K562 (cell line): ENCODE measurements around the gene ULBP2. TPM values are rescaled to one million over a fixed set of nuclear protein-coding genes. Genes with fewer than 3 reads are reported as not detected.
A peak's percentile ranks its signal among the peaks of the same experiment; 100 is the strongest.

Source experiments
- EP300 ChIP-seq: IDR thresholded peaks from 2 replicates; pipeline ENCODE4 v1.6.1; 2012; ENCODE audit warnings: low read length, improper control_type of control experiment
- NFRKB ChIP-seq: fragments of 450-650 bp; IDR thresholded peaks from 2 replicates; pipeline ENCODE4 v1.6.1; 2016; ENCODE audit warnings: low read depth
- PRPF4 ChIP-seq: fragments of 200-400 bp; formaldehyde crosslinking; IDR thresholded peaks from one replicate; pipeline ENCODE4 v1.6.1; 2017; ENCODE audit warnings: low read length, low read depth, mild to moderate bottlenecking; ENCODE audit not compliant: insufficient read depth, poor library complexity, severe bottlenecking
- RBBP5 ChIP-seq: fragments of 200-600 bp; sonication (generic); IDR thresholded peaks from 2 replicates; pipeline ENCODE4 v1.6.1; 2012; ENCODE audit warnings: borderline replicate concordance, mild to moderate bottlenecking, low read length, control low read depth, inconsistent platforms; ENCODE audit not compliant: insufficient read depth, poor library complexity, severe bottlenecking
- SETDB1 ChIP-seq: IDR thresholded peaks from one replicate; pipeline ENCODE4 v1.6.1; 2012; ENCODE audit warnings: low read length, control low read depth, inconsistent platforms
- SLC30A9 ChIP-seq: fragments of 250-450 bp; sonication (Bioruptor Pico); IDR thresholded peaks from 2 replicates; pipeline ENCODE4 v1.8.0; 2022; ENCODE audit warnings: mild to moderate bottlenecking, moderate library complexity
- TRIM24 ChIP-seq, 2 experiments: fragments of 450-650 bp; IDR thresholded peaks; 2 replicates each; pipeline ENCODE4 v1.6.1; 2016
- ZNF311 ChIP-seq: fragments of 250-450 bp; sonication (Bioruptor Pico); IDR thresholded peaks from 2 replicates; pipeline ENCODE4 v1.4.0; 2020; ENCODE audit warnings: mild to moderate bottlenecking, moderate library complexity
- ZNF395 ChIP-seq: fragments of 200-800 bp; sonication (Bioruptor generic); IDR thresholded peaks from 2 replicates; pipeline ENCODE4 v1.6.1; 2017; ENCODE audit warnings: missing genetic modification characterization, missing compliant biosample characterization
- ZNF584 ChIP-seq: fragments of 200-800 bp; sonication (Bioruptor generic); IDR thresholded peaks from 2 replicates; pipeline ENCODE4 v1.6.1; 2016; ENCODE audit warnings: low read depth, mild to moderate bottlenecking, missing genetic modification characterization, missing compliant biosample characterization
- ZNF589 ChIP-seq: fragments of 200-800 bp; sonication (Bioruptor generic); IDR thresholded peaks from 2 replicates; pipeline ENCODE4 v1.6.1; 2016; ENCODE audit warnings: low read depth, missing genetic modification characterization, missing compliant biosample characterization
- ZNF785 ChIP-seq: fragments of 250-450 bp; sonication (Bioruptor Pico); IDR thresholded peaks from 2 replicates; pipeline ENCODE4 v1.4.0; 2020; ENCODE audit warnings: mild to moderate bottlenecking
- polyA plus RNA-seq, 8 experiments: library from polyadenylated mRNA; depleted of rRNA in 4 of 8; stranded (reverse) in 5 of 8; unstranded in 3 of 8; fragments of >200 nt; fragmentation: Nextera tagmentation in 2 of 8; fragmentation: Illumina TruSeq in 1 of 8; extraction: Ambion mirVana in 2 of 8; extraction: Trizol in 1 of 8; gene quantifications; 2 replicates each; pipeline versions ENCODE4 v1.2.1 to v1.2.3, GENCODE V29; 2011 to 2014; ENCODE audit warnings: inconsistent platforms in 1 of 8, missing spikeins in 1 of 8
- total RNA-seq, 7 experiments: library from RNA; depleted of rRNA in 6 of 7; stranded (reverse); fragments of >200 nt in 6 of 7; fragmentation: Illumina TruSeq in 2 of 7; extraction: Trizol in 2 of 7; gene quantifications; 2 replicates each; pipeline versions ENCODE4 v1.2.1 to v1.2.3, GENCODE V29; 2011 to 2021; ENCODE audit warnings: low replicate concordance in 1 of 7
- TF ChIP-seq, protein P1 (sequence below): sonication (generic); formaldehyde crosslinking; IDR thresholded peaks from 2 replicates; pipeline ENCODE4 v1.8.1; 2023; ENCODE audit warnings: mild to moderate bottlenecking, missing genetic modification reagents, moderate library complexity
- TF ChIP-seq, protein P2 (sequence below), 2 experiments: fragments of 200-800 bp in 1 of 2; sonication (Bioruptor generic) in 1 of 2; sonication (generic) in 1 of 2; formaldehyde crosslinking in 1 of 2; IDR thresholded peaks in 1 of 2; conservative IDR thresholded peaks in 1 of 2; 2 replicates each; pipeline versions ENCODE4 v1.5.0 to v1.6.1; 2016 to 2020; ENCODE audit warnings: missing compliant biosample characterization in 1 of 2, missing genetic modification characterization in 1 of 2, missing genetic modification reagents in 1 of 2
- TF ChIP-seq, protein P3 (sequence below): fragments of 450-650 bp; IDR thresholded peaks from 2 replicates; pipeline ENCODE4 v1.6.1; 2016; ENCODE audit warnings: borderline replicate concordance
- TF ChIP-seq, protein P4 (sequence below): fragments of 450-650 bp; formaldehyde crosslinking; IDR thresholded peaks from 2 replicates; pipeline ENCODE4 v1.4.0; 2020; ENCODE audit warnings: mild to moderate bottlenecking, mixed read lengths

Gene ULBP2
- total and polyA plus RNA-seq, 9 of the 15 experiments (the other 6 are each of a cell fraction or from before 2014, with no cell fraction given), result 0.50 to 5.3 (median 1.2) TPM

- TF ChIP-seq ZNF311 (CRISPR knock-in tag) (no peak), ZNF785 (no peak), PRPF4 (no peak), SETDB1 (no peak), TRIM24 (IDR thresholded peaks at IDR 0.05) (no peak), ZNF584 (no peak), NFRKB (no peak), EP300 (0 out of 2 replicates have a peak, but pooled peaks have one; percentile 20), ZNF395 (CRISPR knock-in tag) (no peak), SLC30A9 (CRISPR knock-in tag) (no peak), ZNF589 (CRISPR knock-in tag) (no peak), RBBP5 (no peak)
- TF ChIP-seq, protein P1, sequence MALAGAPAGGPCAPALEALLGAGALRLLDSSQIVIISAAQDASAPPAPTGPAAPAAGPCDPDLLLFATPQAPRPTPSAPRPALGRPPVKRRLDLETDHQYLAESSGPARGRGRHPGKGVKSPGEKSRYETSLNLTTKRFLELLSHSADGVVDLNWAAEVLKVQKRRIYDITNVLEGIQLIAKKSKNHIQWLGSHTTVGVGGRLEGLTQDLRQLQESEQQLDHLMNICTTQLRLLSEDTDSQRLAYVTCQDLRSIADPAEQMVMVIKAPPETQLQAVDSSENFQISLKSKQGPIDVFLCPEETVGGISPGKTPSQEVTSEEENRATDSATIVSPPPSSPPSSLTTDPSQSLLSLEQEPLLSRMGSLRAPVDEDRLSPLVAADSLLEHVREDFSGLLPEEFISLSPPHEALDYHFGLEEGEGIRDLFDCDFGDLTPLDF, result no peak
- TF ChIP-seq, protein P2, sequence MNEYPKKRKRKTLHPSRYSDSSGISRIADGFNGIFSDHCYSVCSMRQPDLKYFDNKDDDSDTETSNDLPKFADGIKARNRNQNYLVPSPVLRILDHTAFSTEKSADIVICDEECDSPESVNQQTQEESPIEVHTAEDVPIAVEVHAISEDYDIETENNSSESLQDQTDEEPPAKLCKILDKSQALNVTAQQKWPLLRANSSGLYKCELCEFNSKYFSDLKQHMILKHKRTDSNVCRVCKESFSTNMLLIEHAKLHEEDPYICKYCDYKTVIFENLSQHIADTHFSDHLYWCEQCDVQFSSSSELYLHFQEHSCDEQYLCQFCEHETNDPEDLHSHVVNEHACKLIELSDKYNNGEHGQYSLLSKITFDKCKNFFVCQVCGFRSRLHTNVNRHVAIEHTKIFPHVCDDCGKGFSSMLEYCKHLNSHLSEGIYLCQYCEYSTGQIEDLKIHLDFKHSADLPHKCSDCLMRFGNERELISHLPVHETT (CRISPR knock-in tag; conservative IDR thresholded peaks at IDR 0.05 in 1 of 2, IDR thresholded peaks at IDR 0.05 in 1 of 2), result no peak
- TF ChIP-seq, protein P3, sequence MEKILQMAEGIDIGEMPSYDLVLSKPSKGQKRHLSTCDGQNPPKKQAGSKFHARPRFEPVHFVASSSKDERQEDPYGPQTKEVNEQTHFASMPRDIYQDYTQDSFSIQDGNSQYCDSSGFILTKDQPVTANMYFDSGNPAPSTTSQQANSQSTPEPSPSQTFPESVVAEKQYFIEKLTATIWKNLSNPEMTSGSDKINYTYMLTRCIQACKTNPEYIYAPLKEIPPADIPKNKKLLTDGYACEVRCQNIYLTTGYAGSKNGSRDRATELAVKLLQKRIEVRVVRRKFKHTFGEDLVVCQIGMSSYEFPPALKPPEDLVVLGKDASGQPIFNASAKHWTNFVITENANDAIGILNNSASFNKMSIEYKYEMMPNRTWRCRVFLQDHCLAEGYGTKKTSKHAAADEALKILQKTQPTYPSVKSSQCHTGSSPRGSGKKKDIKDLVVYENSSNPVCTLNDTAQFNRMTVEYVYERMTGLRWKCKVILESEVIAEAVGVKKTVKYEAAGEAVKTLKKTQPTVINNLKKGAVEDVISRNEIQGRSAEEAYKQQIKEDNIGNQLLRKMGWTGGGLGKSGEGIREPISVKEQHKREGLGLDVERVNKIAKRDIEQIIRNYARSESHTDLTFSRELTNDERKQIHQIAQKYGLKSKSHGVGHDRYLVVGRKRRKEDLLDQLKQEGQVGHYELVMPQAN, result no peak
- TF ChIP-seq, protein P4, sequence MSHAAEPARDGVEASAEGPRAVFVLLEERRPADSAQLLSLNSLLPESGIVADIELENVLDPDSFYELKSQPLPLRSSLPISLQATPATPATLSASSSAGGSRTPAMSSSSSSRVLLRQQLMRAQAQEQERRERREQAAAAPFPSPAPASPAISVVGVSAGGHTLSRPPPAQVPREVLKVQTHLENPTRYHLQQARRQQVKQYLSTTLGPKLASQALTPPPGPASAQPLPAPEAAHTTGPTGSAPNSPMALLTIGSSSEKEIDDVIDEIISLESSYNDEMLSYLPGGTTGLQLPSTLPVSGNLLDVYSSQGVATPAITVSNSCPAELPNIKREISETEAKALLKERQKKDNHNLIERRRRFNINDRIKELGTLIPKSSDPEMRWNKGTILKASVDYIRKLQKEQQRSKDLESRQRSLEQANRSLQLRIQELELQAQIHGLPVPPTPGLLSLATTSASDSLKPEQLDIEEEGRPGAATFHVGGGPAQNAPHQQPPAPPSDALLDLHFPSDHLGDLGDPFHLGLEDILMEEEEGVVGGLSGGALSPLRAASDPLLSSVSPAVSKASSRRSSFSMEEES (CRISPR knock-in tag), result no peak
These were observed 15.6 kb upstream of the ULBP2 start (continued) for GRCh38 chr6:149925974-149926777.
